Calu3 (cell line): ENCODE data around the gene LZTR1. TPM values are rescaled to one million over a fixed set of nuclear protein-coding genes. Genes with fewer than 3 reads are reported as not detected.

Source experiments
- BruUV-seq: library from RNA; stranded (reverse); fragments of 400-500 nt; replicated peaks from 2 replicates; lab custom pipeline; 2021; lab: Mats Ljungman, UMichigan
- CTCF ChIA-PET: fragments of 300-600 bp; sonication (Branson Sonifier 250); formaldehyde crosslinking; loops from one replicate; lab custom pipeline; 2022; ENCODE audit warnings: antibody characterized with exemption; lab: Charles Lee
- DNase-seq: peaks from one replicate; pipeline ENCODE4 v3.0.0; 2022
- H3K27ac Mint-ChIP-seq: one replicate; pipeline ENCODE4 v1.8.0; 2022; ENCODE audit warnings: mixed read lengths; ENCODE audit not compliant: unreplicated experiment
- H3K27me3 Mint-ChIP-seq: one replicate; pipeline ENCODE4 v1.8.0; 2022; ENCODE audit warnings: mixed read lengths; ENCODE audit not compliant: unreplicated experiment
- H3K36me3 Mint-ChIP-seq: one replicate; pipeline ENCODE4 v1.8.0; 2022; ENCODE audit warnings: mild to moderate bottlenecking, moderate library complexity, mixed read lengths; ENCODE audit not compliant: insufficient read depth, unreplicated experiment
- H3K4me1 Mint-ChIP-seq: one replicate; pipeline ENCODE4 v1.8.0; 2022; ENCODE audit warnings: mild to moderate bottlenecking, low read depth, mixed read lengths; ENCODE audit not compliant: unreplicated experiment
- H3K4me3 Mint-ChIP-seq: one replicate; pipeline ENCODE4 v1.8.0; 2022; ENCODE audit warnings: mild to moderate bottlenecking, low read depth, moderate library complexity, mixed read lengths; ENCODE audit not compliant: unreplicated experiment
- H3K9me3 Mint-ChIP-seq: one replicate; pipeline ENCODE4 v1.8.0; 2022; ENCODE audit warnings: low read depth, mixed read lengths; ENCODE audit not compliant: unreplicated experiment
- CTCF ChIP-seq: fragments of 200-600 bp; IDR thresholded peaks from one replicate; pipeline ENCODE4 v1.8.0; 2022; ENCODE audit warnings: antibody characterized with exemption; ENCODE audit not compliant: unreplicated experiment
- intact Hi-C: fragments of 100-400 bp; cut with micrococcal nuclease; formaldehyde crosslinking; loops from one replicate; pipeline ENCODE4 v1.10.0; 2022; ENCODE audit not compliant: unreplicated experiment
- total RNA-seq: library from RNA; stranded (reverse); gene quantifications from 2 replicates; pipeline ENCODE4 v1.2.3, GENCODE V29; 2022

Gene LZTR1
- total RNA-seq, 1 experiment from 2014 or later, result 55.4 TPM

GRCh38 chr22:20959578-20960461 lies 22.3 kb upstream of the LZTR1 start:
- Mint-ChIP-seq H3K4me1 (peaks cover 10% of the 10 kb centered on the region), H3K4me3 (no peak overlapping the region), H3K9me3 (no peaks in the 10 kb centered on the region), H3K27me3 (no peaks in the 10 kb centered on the region), H3K27ac (no peak overlapping the region), H3K36me3 (peaks cover 40% of the 10 kb centered on the region)
- CTCF ChIA-PET, result interaction anchor here (0.5 to 0.6 kb wide), 2 partner anchors 27 to 50 kb away, joined by 3 to 4 read pairs; no protein-coding TSS in a partner anchor
- intact Hi-C loops, result no loop called here
- DNase-seq, result no peak
- no TSS peak for BruUV-seq
- TF ChIP-seq CTCF, result no peak

GRCh38 chr22:20960609-20961008 lies 21.5 kb upstream of the LZTR1 start:
- CTCF ChIA-PET, result interaction anchor here (0.7 to 1.4 kb wide), 2 partner anchors 9 to 49 kb away, joined by 4 to 12 read pairs; no protein-coding TSS in a partner anchor
- BruUV-seq, result no TSS peak
- Mint-ChIP-seq H3K4me3 (no peak overlapping the region), H3K27ac (no peak overlapping the region), H3K9me3 (no peaks in the 10 kb centered on the region), H3K36me3 (peaks cover 45% of the 10 kb centered on the region), H3K27me3 (no peaks in the 10 kb centered on the region), H3K4me1 (peaks cover 10% of the 10 kb centered on the region)
- intact Hi-C loops, result no loop called here
- TF ChIP-seq CTCF, result no peak
- no peak for DNase-seq

- DNase-seq, result no peak
- peaks cover 10% of the 10 kb centered on the region for H3K4me1 Mint-ChIP-seq
- CTCF ChIA-PET, result interaction anchor here (0.6 kb wide), 1 partner anchor 21 kb away, joined by 3 read pairs; no protein-coding TSS in a partner anchor
- peaks cover 30% of the 10 kb centered on the region for H3K36me3 Mint-ChIP-seq
- TF ChIP-seq CTCF, result no peak
- no peak overlapping the region for H3K4me3 Mint-ChIP-seq
- H3K27me3 Mint-ChIP-seq, result no peaks in the 10 kb centered on the region
- H3K27ac Mint-ChIP-seq, result no peak overlapping the region
- H3K9me3 Mint-ChIP-seq, result no peaks in the 10 kb centered on the region
- no TSS peak for BruUV-seq
- intact Hi-C loops, result no loop called here
Measured at GRCh38 chr22:20962491-20962945, 19.6 kb upstream of the LZTR1 start.

GRCh38 chr22:20963201-20964052 lies 18.7 kb upstream of the LZTR1 start:
- no peaks in the 10 kb centered on the region for H3K27me3 Mint-ChIP-seq
- no peak overlapping the region for H3K4me3 Mint-ChIP-seq
- no peak overlapping the region for H3K27ac Mint-ChIP-seq
- DNase-seq, result no peak
- H3K36me3 Mint-ChIP-seq, result peaks cover 21% of the 10 kb centered on the region
- peaks cover under 1% of the 10 kb centered on the region for H3K4me1 Mint-ChIP-seq
- no TSS peak for BruUV-seq
- intact Hi-C loops, result no loop called here
- CTCF ChIA-PET, result interaction anchor here (0.7 kb wide), 1 partner anchor 486 kb away, joined by 3 read pairs; no protein-coding TSS in a partner anchor
- no peaks in the 10 kb centered on the region for H3K9me3 Mint-ChIP-seq
- TF ChIP-seq CTCF, result no peak
